ENCODE data around the gene RNF223. TPM values are rescaled to one million over a fixed set of nuclear protein-coding genes. Genes with fewer than 3 reads are reported as not detected.

RNF223 gene
- total RNA-seq, 1 experiment from 2014 or later: 6.3 TPM

GRCh38 chr1:1038694-1039093 lies 35.4 kb downstream of the RNF223 start:
- no peaks in the 10 kb centered on the region for H4K20me1 ChIP-seq (ENCODE audit: insufficient read depth)
- intact Hi-C loops (cut with micrococcal nuclease): no loop called here
- H3K9me3 ChIP-seq (ENCODE audit: control insufficient read depth in 1 of 2, insufficient read depth in 1 of 2, low read depth in 1 of 2, low read length in 2 of 2): no peaks in the 10 kb centered on the region
- H3K9me2 ChIP-seq (ENCODE audit: insufficient read depth): no peaks in the 10 kb centered on the region
- H3K4me1 ChIP-seq (ENCODE audit: control insufficient read depth in 1 of 2, insufficient read depth in 2 of 2, low read length in 2 of 2): peaks cover 7 to 18% of the 10 kb centered on the region in 2 experiments; a peak in 3 of 4 replicates
- no peak overlapping the region for H3K9ac ChIP-seq (ENCODE audit: low read length)
- no peak overlapping the region for H3K27ac ChIP-seq (ENCODE audit: low read depth, low read length)
- H3K79me2 ChIP-seq (ENCODE audit: insufficient read depth, low read length): peaks cover 57% of the 10 kb centered on the region
- ChIA-PET POLR2A (no interaction called here), CTCF (interaction anchor here (1.4 kb wide), 1 partner anchor 54 kb away, joined by 3 read pairs; no protein-coding TSS in a partner anchor), RAD21 (ENCODE audit: low non-redundant PET in 1 of 2, low total read pairs in 2 of 2, uncharacterized antibody in 2 of 2, unreplicated experiment in 2 of 2) (no interaction called here)
- H2AFZ ChIP-seq (ENCODE audit: low read depth, low read length, poor library complexity, severe bottlenecking): no peak overlapping the region
- H3K36me3 ChIP-seq (ENCODE audit: control insufficient read depth in 1 of 2, insufficient read depth in 2 of 2, low read length in 2 of 2): peaks cover 4 to 34% of the 10 kb centered on the region in 2 experiments; a peak in 2 of 4 replicates
- no peak for TF ChIP-seq SRF (IDR thresholded peaks at IDR 0.05; ENCODE audit: low read depth)
- TF ChIP-seq CTCF (IDR thresholded peaks at IDR 0.05 in 2 of 3, conservative IDR thresholded peaks at IDR 0.05 in 1 of 3; ENCODE audit: borderline replicate concordance in 1 of 3, insufficient read depth in 1 of 3, low read depth in 2 of 3, low read length in 2 of 3): no peak
- TF ChIP-seq, protein P1, sequence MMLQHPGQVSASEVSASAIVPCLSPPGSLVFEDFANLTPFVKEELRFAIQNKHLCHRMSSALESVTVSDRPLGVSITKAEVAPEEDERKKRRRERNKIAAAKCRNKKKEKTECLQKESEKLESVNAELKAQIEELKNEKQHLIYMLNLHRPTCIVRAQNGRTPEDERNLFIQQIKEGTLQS (IDR thresholded peaks at IDR 0.05): no peak
- TF ChIP-seq RAD21 (IDR thresholded peaks at IDR 0.05; ENCODE audit: low read depth): no peak
- no peak for TF ChIP-seq POLR2A (IDR thresholded peaks at IDR 0.05; ENCODE audit: borderline replicate concordance, extremely low read depth, insufficient read depth, insufficient read length)
- TF ChIP-seq CBX3 (IDR thresholded peaks at IDR 0.05; ENCODE audit: low read depth): no peak
- TF ChIP-seq ZBTB33 (IDR thresholded peaks at IDR 0.05; ENCODE audit: extremely low read depth, insufficient replicate concordance, low read length): no peak
- DNase-seq (ENCODE audit: low read depth, low spot score) (no peak), ATAC-seq (no peak)
- no peaks in the 10 kb centered on the region for H3K27me3 ChIP-seq (ENCODE audit: insufficient read depth, low read length)
- H3K4me2 ChIP-seq (ENCODE audit: low read length): no peak overlapping the region
- H3K4me3 ChIP-seq (replicated peaks in 1 of 2; ENCODE audit: low read depth in 1 of 2, low read length in 2 of 2): no peak overlapping the region
- BruUV-seq (replicated peaks): no TSS peak
